ENCODE measurements around the gene BTRC.
A peak's percentile ranks its signal among the peaks of the same experiment; 100 is the strongest.

Gene BTRC

DNA sequence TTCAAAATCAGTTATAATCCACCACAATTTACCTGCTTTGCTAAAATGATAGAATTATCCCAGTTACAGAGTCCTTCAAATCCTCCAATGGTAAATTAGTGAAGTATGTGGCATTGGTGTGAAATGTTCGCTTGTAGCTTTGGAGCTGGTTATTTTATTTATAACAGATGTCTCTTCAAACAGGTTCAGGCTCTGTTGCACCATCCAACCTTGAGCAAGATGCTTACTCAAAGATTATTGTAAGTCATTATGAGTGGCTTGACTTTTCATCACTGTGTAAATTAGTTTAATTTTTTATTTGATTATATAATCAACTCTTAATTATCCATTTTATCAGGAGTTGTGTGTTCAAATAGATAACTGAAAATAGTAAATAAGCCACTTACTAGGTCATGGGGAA lies 99.4 kb downstream of the BTRC start:
- no peak overlapping the region for H3K4me3 ChIP-seq (ENCODE audit: low read depth, low read length)
- no peak for TF ChIP-seq CTCF (conservative IDR thresholded peaks at IDR 0.05; ENCODE audit: low read depth, low read length)
- DNase-seq (ENCODE audit: low read depth), result no peak

GRCh38 chr10:101453791-101454718 lies 100.1 kb downstream of the BTRC start:
- DNase-seq (ENCODE audit: low read depth), result peak; percentile 8
- no peak for TF ChIP-seq CTCF (conservative IDR thresholded peaks at IDR 0.05; ENCODE audit: low read depth, low read length)

GRCh38 chr10:101458869-101459268 lies 104.9 kb downstream of the BTRC start:
- DNase-seq (ENCODE audit: low read depth), result no peak
- TF ChIP-seq CTCF (conservative IDR thresholded peaks at IDR 0.05; ENCODE audit: low read depth, low read length), result no peak
- H3K4me3 ChIP-seq (ENCODE audit: low read depth, low read length), result no peak overlapping the region

More at GRCh38 chr10:101453791-101454718, 100.1 kb downstream of the BTRC start:
- H3K4me3 ChIP-seq (ENCODE audit: low read depth, low read length), result no peak overlapping the region

- no peak for DNase-seq (ENCODE audit: low read depth)
- TF ChIP-seq CTCF (conservative IDR thresholded peaks at IDR 0.05; ENCODE audit: low read depth, low read length), result no peak
- no peak overlapping the region for H3K4me3 ChIP-seq (ENCODE audit: low read depth, low read length)
Measured at GRCh38 chr10:101464082-101464481, 110.1 kb downstream of the BTRC start.

DNA sequence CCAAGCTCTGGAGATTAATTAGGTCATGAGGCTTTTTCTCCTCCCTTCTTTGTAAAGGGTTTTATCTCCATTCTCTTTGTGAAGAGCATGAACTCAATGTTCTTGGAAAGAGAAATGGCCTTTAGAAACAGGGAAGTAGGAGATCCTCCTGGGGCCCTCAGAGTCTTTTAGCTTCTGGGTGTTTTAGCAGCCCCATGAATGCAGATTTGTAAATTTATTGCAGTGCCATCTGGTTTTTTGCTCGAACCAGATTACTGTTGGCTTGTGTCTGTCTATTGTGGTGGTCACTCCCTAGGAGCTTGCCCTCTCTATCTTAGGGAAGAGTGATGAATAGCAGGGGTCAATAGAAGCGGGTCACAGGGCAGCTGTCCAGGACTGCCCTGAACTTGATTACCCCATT lies 110.6 kb downstream of the BTRC start:
- TF ChIP-seq CTCF (conservative IDR thresholded peaks at IDR 0.05; ENCODE audit: low read depth, low read length), result no peak

GRCh38 chr10:101466016-101466912 lies 112.3 kb downstream of the BTRC start:
- no peak overlapping the region for H3K4me3 ChIP-seq (ENCODE audit: low read depth, low read length)
- no peak for DNase-seq (ENCODE audit: low read depth)
- no peak for TF ChIP-seq CTCF (conservative IDR thresholded peaks at IDR 0.05; ENCODE audit: low read depth, low read length)

More for the DNA sequence above, 110.6 kb downstream of the BTRC start:
- no peak overlapping the region for H3K4me3 ChIP-seq (ENCODE audit: low read depth, low read length)
- no peak for DNase-seq (ENCODE audit: low read depth)

All from choroid plexus epithelial cell (primary cell).